Measurements from ENCODE around the gene CHL1. TPM values are rescaled to one million over a fixed set of nuclear protein-coding genes. Genes with fewer than 3 reads are reported as not detected.

The CHL1 gene
- total and polyA plus RNA-seq, 2 experiments from 2014 or later = 0.24 TPM; not detected in 1

GRCh38 chr3:453106-453505 lies 256.5 kb downstream of the CHL1 start:
- no peak for TF ChIP-seq CTCF (IDR thresholded peaks at IDR 0.05; ENCODE audit: low read depth, low read length)
- Histone ChIP-seq H3K36me3 (no peaks in the 10 kb centered on the region), H3K4me1 (ENCODE audit: low read depth) (no peaks in the 10 kb centered on the region), H3K9me3 (ENCODE audit: low read depth) (no peaks in the 10 kb centered on the region), H3K27ac (no peak overlapping the region), H3K4me3 (no peak overlapping the region), H3K27me3 (no peaks in the 10 kb centered on the region)
- no peak for DNase-seq (ENCODE audit: low read depth in 1 of 2, low spot score in 1 of 2)

- no peak overlapping the region for H3K4me3 ChIP-seq
- H3K27me3 ChIP-seq = no peaks in the 10 kb centered on the region
- H3K4me1 ChIP-seq (ENCODE audit: low read depth) = no peaks in the 10 kb centered on the region
- no peaks in the 10 kb centered on the region for H3K36me3 ChIP-seq
- TF ChIP-seq CTCF (IDR thresholded peaks at IDR 0.05; ENCODE audit: low read depth, low read length) = no peak
- H3K9me3 ChIP-seq (ENCODE audit: low read depth) = no peaks in the 10 kb centered on the region
- DNase-seq (ENCODE audit: low read depth in 1 of 2, low spot score in 1 of 2) = no peak
- H3K27ac ChIP-seq = no peak overlapping the region
Observed at GRCh38 chr3:454986-455385, 258.4 kb downstream of the CHL1 start.

- TF ChIP-seq CTCF (IDR thresholded peaks at IDR 0.05; ENCODE audit: low read depth, low read length) = no peak
- DNase-seq (ENCODE audit: low read depth in 1 of 2, low spot score in 1 of 2) = no peak
- no peak overlapping the region for H3K4me3 ChIP-seq
- H3K27me3 ChIP-seq = no peaks in the 10 kb centered on the region
- no peaks in the 10 kb centered on the region for H3K4me1 ChIP-seq (ENCODE audit: low read depth)
- H3K9me3 ChIP-seq (ENCODE audit: low read depth) = no peaks in the 10 kb centered on the region
- H3K27ac ChIP-seq = no peak overlapping the region
- no peaks in the 10 kb centered on the region for H3K36me3 ChIP-seq
Observed at GRCh38 chr3:458124-458523, 261.6 kb downstream of the CHL1 start.

- Histone ChIP-seq H3K36me3 (no peaks in the 10 kb centered on the region), H3K27ac (no peak overlapping the region), H3K9me3 (ENCODE audit: low read depth) (no peaks in the 10 kb centered on the region), H3K4me3 (no peak overlapping the region), H3K27me3 (no peaks in the 10 kb centered on the region), H3K4me1 (ENCODE audit: low read depth) (no peaks in the 10 kb centered on the region)
- no peak for TF ChIP-seq CTCF (IDR thresholded peaks at IDR 0.05; ENCODE audit: low read depth, low read length)
- DNase-seq (ENCODE audit: low read depth in 1 of 2, low spot score in 1 of 2) = no peak
Observed at GRCh38 chr3:458653-459310, 262.2 kb downstream of the CHL1 start.
